CD4-positive, alpha-beta T cell treated with Interleukin-15 for 1 hour (primary cell): Measurements from ENCODE around the gene BANF2.
"Not testable (repeated sequence)": the region's sequence is repeated elsewhere in the genome, so short reads cannot be mapped to it uniquely, and the experiment has no call there.

Experiments
- DNase-seq: peaks from one replicate; pipeline ENCODE4 v3.0.0-alpha.2; 2020

BANF2 gene

DNA sequence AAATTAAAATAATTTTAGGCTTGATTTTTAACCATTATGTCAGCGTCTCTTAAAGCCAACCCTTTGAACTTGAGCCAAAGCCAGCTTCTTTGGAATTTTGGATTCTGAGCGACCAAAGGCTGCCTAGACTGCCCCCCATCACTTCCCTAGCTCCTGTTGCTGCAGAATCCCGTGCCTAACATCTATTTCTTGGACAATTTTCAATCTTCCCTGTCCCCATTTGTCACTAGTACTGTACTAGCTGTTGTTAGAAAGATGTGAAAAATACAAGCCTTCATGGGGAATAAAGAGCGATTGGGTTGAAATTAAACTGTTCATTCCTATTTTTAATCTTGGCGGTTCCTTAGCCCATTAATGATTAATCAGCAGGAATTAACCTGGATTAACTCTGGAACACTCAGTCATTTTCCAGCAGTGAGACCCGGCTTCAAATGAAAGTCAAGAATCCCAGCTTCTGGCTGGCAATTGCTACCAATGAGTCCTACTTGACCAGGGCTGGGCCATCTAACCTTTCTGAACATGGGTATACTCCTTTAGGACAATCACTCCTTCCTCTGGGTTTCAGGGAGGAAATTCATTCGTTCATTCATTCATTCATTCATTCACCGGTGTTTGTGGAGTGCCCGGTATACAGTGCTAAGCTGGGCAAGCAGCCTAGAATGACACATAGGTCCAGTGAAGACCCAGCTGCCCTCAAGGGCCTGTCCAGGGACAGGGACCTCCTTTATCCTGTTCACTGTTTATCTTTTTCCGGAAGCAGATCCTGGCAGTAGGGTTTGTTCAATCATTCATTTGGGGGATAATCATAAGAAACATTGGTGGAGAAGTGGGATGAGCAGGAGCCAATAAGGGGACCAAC lies 16.3 kb upstream of the BANF2 start:
- no peak for DNase-seq

DNA sequence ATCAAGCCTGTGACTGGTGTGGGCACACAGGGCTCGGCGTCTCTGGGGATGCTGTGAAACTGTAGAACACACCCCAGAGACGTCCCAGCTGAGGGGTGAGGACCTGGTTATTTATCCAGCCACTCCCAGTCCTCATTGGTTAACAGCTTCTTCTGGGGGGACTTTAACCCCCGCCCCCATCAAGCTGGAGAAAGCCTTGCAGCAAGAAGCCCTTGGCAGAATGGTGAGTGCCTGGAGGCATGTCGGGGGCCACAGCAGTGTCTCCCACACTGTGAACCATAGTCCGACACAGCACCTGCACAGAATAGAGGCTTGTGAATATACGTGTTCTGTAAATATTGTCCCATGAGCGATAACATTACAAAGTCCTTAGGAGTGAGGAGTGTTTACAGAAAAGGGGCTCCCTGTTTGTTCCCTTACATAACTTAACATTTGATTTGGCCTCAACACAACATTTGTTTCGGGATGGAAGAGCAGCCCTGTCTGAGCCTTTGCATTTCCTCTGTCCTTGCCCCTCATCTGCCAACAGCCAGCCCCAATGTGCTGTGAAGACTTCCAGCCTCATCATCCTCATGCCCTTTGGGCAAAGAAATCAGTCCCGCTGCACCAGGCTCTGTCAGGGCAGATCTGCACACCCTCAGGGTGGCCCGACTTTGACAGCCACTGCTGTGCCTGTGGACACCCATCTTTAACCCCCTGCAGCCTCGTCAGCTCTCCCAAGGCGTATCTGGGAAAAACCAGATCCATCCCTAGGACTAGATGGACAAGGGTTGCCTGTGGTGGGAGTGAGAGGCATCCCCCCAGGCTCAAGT lies 15.5 kb upstream of the BANF2 start:
- no peak for DNase-seq

DNA sequence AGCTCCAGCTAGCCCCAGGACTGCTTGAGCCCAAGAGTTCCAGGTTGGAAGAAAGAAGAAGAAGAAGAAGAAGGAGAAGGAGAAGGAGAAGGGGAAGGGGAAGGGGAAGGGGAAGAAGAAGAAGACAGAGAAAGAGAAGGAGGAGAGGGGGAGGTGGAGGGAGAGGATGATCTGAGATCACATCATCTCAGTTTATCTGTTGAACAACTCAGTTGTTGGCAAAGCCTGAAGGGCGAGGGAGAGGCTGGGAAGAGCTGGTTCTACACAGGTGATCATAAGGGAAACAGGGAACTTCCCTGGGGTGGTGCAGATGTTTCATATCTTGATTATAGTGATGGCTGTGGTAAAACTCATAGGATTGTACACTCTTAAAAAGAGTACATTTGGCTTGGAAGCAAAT lies 14.6 kb upstream of the BANF2 start:
- DNase-seq, result no peak

DNA sequence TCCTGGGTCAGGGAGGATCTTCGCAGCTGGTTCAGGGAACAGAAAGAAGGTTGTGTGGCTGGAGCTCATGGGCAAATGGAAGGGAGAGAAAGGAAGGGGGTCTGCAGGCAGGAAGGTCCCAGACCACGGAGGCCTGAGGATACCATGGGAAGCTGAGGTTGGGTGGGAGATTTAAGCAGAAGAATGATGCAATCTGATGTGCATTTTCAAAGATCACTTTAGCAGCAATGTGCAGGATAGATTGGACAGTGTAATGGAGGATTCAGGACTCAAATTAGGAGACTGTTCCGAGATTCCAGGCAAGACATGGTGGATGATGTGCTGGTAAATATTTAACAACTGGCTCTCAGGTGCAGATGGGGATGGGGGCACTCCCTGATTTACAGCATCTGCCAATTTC lies 12.0 kb upstream of the BANF2 start:
- DNase-seq, result no peak

DNA sequence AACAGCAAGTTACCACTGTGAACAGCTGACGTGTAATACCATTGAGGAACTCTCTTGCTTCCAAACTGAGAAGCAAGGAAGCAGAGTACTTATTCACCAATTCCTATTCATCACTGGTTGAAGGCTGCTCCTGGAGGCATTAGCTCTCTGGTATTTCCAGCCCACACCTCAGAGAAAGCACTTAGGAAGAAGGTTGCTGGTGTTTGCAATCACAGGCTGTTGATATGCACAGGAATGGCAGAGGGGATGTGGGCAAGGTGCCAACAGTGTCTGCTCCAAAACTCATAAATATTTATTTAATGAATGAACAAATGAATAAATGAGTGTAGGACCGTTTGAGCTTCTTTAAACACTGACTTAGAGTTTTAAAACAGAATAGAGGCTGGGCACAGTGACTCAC lies 10.8 kb upstream of the BANF2 start:
- no peak for DNase-seq

DNA sequence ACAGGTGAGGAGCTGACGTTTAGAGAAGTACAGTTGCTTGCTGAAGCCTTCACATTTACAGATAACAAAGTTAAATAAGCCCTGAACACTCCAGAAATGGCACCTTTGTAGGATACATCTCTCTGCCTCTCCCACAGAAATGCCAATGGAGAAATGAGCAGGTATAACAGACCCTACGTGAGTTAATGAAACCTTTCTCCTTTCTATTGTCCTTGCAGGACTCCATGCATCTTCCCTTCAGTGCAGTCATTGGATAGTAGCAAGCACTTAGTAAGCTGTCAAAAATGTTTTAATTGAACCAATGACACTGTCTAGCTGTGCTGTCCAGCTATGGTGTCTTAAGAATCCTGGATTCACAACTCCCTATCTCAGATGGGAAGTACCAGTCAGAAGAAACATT lies 9.6 kb upstream of the BANF2 start:
- DNase-seq, result no peak

DNA sequence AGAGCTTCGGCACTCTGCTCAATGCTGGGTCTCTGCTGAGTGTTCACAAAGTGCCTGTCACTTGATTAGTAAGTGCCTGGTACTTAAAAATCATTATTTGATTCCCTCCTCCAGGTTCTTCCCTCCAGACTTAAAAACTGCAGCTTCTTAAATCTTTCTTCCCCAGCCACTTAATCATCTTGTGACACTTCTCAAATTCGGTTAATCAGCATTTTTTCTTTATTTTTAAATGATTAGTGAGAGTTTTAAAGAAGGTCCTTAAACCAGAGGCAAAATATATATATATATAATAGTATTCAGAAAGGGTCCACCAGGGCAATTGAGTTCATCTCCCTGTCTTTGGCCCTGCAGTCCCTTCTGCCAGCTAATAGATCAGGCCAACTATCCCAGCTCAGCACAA lies 8.0 kb upstream of the BANF2 start:
- DNase-seq, result no peak

DNA sequence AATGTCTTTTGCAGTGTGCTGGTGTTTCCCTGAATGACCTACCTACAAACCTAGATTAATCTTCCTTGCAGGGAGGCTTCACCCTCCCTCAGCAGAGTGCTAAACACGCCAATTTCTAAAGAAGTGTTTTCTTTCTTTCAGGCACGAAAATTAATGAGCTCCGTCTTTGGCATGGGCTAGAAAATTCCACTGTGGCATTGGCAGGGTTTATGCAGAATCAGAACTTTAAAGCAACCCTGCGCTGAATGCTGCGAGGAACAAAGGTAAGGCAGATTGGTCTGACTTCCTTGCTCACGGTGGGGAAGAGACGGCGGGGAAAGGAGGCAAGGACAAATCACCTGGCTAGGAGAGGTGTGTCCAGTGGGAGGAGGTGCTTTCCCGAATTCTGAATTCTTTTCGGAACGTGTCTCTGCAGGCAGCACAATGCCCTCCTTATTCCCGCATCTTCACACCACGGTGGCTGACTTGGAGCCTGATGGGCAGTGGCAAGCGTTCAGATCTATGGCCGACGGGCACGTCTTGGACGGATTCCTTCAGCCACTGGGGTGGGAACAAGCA lies 6.2 kb upstream of the BANF2 start:
- DNase-seq, result no peak

DNA sequence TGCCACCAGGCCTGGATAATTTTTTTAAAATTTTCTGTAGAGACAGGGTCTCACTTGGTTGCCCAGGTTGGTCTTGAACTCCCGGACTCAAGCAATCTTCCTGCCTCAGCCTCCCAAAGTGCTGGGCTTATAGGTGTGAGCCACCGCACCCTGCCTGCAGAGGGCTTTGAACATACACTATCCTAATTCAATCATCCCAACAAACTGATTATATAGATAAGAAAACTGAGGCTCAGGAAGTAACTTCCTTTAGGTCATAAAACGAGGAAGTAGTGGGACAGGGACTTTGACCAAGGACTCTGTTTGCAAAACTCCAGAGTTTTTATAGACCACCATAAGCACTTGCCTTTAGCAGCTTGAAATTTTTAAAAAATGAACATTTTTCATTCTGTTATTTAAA lies 5.0 kb upstream of the BANF2 start:
- DNase-seq, result no peak

DNA sequence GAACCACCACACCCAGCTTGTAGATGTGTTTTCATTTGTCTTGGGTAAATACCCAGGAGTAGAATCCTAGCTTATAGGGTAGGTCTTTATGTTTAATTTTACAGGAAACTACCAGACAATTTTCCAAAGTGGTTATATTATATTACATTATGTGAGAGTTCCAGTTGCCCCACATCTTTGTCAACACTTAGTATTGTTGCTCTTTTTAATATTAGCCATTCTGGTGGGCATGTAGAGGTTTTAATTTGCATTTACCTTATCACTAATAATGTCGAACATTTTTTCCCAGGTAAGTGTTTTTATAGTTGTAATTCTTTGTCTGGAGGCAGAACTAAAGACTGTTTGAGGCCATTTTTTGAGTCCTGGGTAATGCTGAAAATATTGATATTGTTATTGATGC lies 3.5 kb upstream of the BANF2 start:
- no peak for DNase-seq

DNA sequence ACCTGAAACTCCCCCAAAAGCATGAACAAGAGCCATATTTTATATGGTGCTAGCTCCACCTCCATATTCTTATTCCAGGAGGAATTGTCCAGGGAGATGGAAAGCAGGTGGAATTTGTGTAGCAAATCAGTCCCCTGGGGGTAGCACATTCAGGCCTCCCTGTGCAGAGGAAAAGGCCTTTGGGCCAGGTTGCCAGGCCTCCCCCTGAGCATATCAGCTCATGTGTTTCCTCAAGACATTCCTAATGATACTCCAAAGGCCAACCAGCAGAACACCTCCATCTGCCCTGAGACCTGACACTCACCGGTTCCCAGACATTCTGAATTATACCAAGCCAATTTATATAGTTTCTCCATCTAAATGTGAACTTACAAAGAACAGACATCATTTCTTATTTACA lies 2.6 kb upstream of the BANF2 start:
- DNase-seq, result no peak

DNA sequence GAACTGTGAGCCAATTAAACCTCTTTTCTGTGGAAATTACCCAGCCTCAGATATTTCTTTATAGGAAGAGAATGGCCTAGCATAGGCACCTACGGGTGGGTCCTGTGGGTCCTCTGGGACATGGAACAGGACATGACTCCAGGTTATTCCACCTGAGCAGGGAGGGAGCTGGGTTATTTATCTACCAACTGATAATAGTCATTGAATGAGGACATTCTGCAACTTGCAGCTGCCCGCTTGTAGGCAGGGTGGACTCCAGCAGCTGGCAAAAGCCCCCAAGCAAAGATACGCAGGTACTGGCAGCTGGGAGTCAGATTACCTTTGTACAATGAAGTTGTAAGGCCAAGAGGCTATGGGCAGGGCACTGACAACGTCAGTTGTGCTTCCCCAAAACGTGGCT lies 1.4 kb upstream of the BANF2 start:
- no peak for DNase-seq

DNA sequence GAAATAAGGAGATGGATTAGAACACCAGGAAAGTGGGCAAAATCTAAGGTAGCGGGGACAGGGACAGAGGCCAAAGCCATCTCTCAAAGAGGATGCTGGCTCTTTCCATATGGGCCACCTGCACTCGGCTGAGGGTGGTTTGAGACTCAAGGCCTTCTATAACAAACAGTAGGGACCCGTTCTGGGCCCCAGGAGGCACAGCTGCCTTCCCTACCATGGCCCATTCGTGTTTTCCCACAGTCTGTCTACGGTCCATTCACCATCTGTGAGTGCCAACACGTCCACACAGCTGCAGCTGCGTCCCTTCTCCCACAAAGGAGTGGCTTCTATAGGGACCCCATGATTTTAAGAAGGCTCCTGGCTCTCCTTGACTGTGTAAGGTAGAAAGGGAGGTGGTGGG lies 871 bp downstream of the BANF2 start:
- DNase-seq, result no peak

DNA sequence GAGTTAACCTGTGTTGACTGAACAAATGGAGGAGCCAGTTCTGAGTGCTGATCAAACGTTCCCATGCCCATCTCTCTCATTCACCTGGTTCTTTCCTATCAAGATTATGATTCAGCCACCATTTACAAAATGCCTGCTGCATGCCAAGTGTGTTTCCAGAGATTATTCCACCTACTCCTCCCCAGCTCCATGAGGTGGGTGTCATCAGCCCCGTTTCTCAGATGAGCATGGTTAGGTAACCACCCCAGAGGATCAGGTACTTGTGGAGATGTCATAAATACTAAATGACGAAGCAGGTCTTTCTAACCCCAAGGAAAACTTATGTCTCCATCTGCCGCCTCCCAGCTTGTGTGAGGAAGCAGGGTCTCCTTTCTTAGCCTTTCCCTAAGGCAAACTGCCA lies 2.1 kb downstream of the BANF2 start:
- no peak for DNase-seq

DNA sequence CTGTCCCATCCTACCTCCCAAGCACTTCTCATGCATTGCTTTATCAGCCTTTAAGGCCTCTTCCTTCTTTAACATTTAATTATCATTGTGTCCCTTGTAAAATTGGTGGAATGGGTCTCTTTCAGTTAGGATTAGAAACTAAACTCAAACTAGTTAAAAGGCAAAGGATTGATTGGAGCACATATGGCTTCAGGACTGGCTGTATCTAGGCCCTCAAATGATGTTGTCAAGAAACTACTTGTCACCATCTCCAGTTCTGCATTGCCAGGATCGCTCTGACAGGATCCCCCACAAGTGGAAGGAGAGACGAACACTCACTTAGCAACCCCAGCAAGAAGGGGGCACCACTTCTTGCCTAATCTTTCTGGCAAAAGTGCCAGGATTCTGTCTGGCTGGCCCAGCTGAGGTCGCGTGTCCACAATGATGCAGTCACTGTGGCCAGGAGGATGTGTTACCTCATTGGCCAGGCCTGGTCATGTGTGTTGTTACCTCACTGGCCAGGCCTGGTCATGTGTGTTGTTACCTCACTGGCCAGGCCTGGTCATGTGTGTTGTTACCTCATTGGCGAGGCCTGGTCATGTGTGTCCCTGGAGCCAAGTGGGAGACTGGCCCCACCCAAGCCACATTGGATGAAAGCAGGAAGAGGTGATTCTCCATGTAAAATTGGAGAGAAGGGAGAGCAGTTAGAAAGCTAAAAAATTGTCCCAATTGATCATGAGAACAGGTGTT lies 5.0 kb downstream of the BANF2 start:
- DNase-seq, result no peak

DNA sequence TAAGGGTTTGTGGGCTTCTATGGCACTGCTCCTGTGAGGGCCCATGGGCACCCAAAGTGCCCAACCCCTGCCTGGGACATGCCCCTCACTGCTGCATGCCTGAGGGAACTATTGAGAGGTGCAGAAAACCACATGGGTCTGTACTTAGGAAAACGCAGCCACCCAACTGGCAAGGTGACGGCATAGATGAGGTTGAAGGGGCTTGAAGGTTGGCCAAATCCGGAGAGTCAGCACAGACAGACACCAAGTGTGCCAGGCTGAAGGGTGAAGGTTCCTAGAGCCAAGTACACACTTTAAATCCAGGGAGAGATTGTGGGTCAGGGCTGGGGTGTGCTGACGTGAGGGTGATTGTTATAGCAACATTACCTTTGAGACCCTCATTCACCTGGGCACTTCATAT lies 6.2 kb downstream of the BANF2 start:
- no peak for DNase-seq

DNA sequence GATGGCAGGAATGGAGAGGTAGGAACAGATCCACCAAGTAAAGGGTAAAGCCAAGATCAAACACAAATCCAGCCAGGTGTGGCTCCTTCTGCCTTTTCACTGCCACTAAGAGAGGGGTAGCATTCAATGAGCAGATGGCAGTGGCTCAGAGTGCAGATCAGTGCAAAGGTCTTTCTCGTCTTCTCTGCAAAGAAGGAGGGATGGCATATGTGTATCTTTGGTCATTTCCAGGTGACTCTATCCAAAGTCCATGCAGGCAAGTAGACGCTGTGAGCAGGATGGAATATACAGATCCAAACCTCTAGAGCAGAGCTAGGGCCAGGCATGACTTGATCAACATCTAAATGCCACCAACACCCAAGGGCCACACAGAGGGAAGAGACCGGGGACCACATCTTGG lies 6.9 kb downstream of the BANF2 start:
- DNase-seq, result no peak

DNA sequence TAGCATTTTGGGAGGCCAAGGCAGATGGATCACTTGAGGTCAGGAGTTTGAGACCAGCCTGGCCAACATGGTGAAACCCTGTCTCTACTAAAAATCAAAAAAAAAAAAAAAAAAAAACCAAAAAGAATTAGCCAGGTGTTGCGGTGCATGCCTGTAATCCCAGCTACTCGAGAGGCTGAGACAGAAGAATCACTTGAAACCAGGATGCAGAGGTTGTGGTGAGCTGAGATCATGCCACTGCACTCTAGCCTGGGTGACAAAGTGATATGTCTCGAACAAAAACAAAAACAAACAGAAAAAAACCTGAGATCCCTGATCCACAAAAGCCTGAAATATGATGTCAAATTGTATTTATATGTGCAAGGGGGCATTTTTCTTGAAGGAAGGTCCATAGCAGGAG lies 8.2 kb downstream of the BANF2 start:
- not testable (repeated sequence) for DNase-seq

DNA sequence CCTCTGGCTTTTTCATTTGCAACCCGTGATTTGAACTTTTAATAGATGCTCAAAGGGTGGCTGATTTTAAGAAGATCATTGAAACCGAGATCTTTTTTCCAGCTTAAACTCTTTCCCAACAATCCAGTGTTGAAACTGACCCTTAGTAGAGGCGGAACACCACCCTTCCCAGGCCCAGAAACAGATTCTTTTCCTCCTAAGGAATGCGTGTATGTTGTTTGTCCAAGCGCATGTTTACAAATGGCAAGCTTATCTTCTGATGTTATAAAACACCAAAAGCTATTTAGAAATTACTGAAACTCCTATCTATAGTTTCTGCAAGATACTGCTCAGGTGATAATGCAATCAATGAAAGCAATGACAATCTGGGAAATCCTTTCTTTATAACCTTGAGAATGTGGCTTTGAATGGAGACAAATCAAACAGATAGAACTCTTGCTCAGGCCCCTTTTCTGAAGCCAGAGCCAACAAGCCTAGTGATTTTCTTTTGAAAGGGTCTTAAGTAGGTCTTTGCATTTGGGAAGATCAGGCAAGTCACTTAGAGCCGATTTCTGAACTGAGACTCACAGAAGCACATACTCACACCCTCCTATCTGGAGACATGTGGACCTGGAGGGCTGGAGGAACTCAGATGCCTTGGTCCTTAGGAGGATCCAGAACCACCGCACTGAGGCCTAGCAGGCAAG lies 9.1 kb downstream of the BANF2 start:
- DNase-seq, result no peak

DNA sequence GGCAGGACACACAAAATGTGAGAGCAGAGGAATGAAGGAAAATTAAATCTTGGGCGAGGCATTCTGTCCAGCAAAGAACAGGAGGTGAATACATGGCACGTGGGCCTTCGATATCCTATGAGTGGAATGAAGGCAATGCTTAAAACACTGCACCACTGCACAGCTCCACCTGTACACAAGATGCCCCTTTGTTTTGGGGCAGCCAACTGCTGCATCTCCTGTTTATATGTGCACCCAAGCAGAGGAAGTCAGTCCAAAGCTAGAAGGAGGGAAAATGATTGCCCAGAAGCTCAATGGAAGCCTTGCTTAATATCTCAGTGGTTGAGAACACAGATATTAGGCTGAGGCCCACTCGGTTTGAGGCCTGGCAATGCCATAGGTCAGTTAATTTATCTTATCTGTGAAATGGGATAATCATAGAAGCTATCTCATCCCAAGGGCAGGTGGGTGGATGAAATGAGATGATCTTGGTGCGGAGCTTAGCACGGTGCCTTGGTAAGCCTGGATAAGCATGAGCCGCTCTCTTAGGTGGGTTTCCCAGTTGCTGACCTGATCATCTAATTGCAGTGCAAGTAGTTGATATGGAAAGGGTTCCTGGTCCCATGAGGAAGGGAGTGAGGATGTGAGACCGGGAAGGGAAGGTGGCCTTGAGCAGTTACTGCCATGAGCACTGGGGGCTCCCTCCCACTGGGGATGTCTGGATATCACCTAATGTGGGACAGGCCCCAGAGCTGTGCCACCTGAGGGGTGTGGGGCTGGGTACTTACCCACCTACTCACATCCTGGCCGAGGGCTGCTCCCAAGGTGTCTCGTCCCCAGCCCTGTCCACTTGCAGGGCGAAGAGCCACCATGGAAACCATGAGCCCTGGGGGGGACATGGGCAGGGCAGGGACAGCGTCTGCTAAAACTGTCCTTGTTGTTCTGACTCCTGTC lies 9.9 kb downstream of the BANF2 start:
- DNase-seq, result no peak

DNA sequence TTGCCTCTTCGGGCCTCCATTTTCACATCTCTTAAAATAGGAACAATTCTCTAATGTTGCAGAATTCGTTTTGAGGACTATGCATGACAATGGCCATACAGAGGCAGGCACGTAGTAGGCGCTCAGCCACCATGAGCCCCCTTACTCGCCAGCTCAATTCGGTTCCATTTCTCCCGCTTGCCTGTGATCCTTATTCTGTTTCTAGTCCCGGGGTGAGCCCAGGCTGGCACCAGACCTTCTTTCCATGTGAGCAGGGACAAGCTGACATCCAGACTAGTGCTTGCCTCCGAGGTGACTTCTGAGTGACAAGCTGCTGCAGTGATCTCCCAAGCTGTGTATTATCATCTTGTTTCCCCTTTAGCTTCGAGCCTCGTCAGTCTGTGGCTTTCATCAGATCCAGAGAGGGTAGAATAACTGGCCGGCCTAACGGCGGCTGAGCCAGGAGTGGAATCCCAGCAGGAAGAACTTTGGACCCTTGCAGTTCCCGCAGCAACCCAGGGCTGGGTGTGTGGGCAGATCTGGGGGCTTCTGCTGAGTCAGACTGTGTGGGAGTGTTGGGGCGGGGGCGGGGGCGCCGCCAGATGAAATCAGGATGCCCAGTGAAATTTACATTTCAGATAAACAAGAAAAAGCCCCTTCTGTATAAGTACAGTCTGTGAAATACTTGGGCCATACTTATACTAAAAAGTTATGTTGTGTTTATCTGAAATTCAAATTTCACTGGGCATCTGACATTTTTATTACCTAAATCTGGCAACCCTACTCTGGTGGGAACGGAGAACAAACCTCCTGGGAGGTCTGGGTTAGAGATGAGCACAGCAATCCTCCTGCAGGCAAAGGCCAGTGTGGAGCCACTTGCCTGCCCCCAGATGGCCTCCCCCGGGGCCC lies 10.9 kb downstream of the BANF2 start:
- DNase-seq, result no peak
